ENCODE data around the gene GRIK4. TPM values are rescaled to one million over a fixed set of nuclear protein-coding genes. Genes with fewer than 3 reads are reported as not detected.

GRIK4 gene
- total RNA-seq, 1 donor from 2014 or later = 0.36 TPM

GRCh38 chr11:120568572-120569307 lies 57.2 kb downstream of the GRIK4 start:
- Histone ChIP-seq H3K79me2 (ENCODE audit: low read depth) (no peaks in the 10 kb centered on the region), H3K4me2 (no peak overlapping the region), H3K9ac (no peak overlapping the region), H3K27ac (no peak overlapping the region), H3K4me3 (no peak overlapping the region), H3K36me3 (no peaks in the 10 kb centered on the region), H4K20me1 (ENCODE audit: low read depth) (peaks cover 7% of the 10 kb centered on the region), H2AFZ (replicated peaks) (no peak overlapping the region), H3F3A (ENCODE audit: low read depth) (peaks cover 20% of the 10 kb centered on the region), H3K4me1 (peaks cover 17% of the 10 kb centered on the region), H3K27me3 (peaks cover 61% of the 10 kb centered on the region), H3K9me3 (ENCODE audit: low read depth) (no peaks in the 10 kb centered on the region)
- TF ChIP-seq EZH2phosphoT487 (IDR thresholded peaks at IDR 0.05) (no peak), CTCF (IDR thresholded peaks at IDR 0.05) (no peak), EZH2 (IDR thresholded peaks at IDR 0.05) (no peak)
- Mint-ChIP-seq H3K4me1 (peaks cover 21% of the 10 kb centered on the region), H3K36me3 (no peaks in the 10 kb centered on the region), H3K27ac (no peak overlapping the region), H3K9me3 (peaks cover 6% of the 10 kb centered on the region), H3K4me3 (no peak overlapping the region), H3K27me3 (ENCODE audit: insufficient read depth, low read depth) (peaks cover 6% of the 10 kb centered on the region)
- no peak for DNase-seq (ENCODE audit: low spot score)

GRCh38 chr11:120569861-120570260 lies 58.3 kb downstream of the GRIK4 start:
- no peak overlapping the region for H3K9ac ChIP-seq
- H4K20me1 ChIP-seq (ENCODE audit: low read depth) = peaks cover 7% of the 10 kb centered on the region
- no peak overlapping the region for H3K4me2 ChIP-seq
- H3K36me3 ChIP-seq = no peaks in the 10 kb centered on the region
- Mint-ChIP-seq H3K4me1 (peaks cover 18% of the 10 kb centered on the region), H3K27me3 (ENCODE audit: insufficient read depth, low read depth) (peaks cover 6% of the 10 kb centered on the region), H3K36me3 (no peaks in the 10 kb centered on the region), H3K9me3 (peaks cover 6% of the 10 kb centered on the region), H3K27ac (no peak overlapping the region), H3K4me3 (no peak overlapping the region)
- H3K79me2 ChIP-seq (ENCODE audit: low read depth) = no peaks in the 10 kb centered on the region
- no peak overlapping the region for H3K27ac ChIP-seq
- H3K4me1 ChIP-seq = peaks cover 8% of the 10 kb centered on the region
- H3K9me3 ChIP-seq (ENCODE audit: low read depth) = no peaks in the 10 kb centered on the region
- H3F3A ChIP-seq (ENCODE audit: low read depth) = peaks cover 9% of the 10 kb centered on the region
- H3K4me3 ChIP-seq = no peak overlapping the region
- DNase-seq (ENCODE audit: low spot score) = no peak
- TF ChIP-seq EZH2phosphoT487 (IDR thresholded peaks at IDR 0.05) = no peak
- no peak for TF ChIP-seq CTCF (IDR thresholded peaks at IDR 0.05)
- no peak for TF ChIP-seq EZH2 (IDR thresholded peaks at IDR 0.05)
- peaks cover 50% of the 10 kb centered on the region for H3K27me3 ChIP-seq
- H2AFZ ChIP-seq (replicated peaks) = no peak overlapping the region

- no peak overlapping the region for H2AFZ ChIP-seq (replicated peaks)
- H3K36me3 ChIP-seq = no peaks in the 10 kb centered on the region
- DNase-seq (ENCODE audit: low spot score) = no peak
- H3K9me3 ChIP-seq (ENCODE audit: low read depth) = no peaks in the 10 kb centered on the region
- H3K27me3 ChIP-seq = peaks cover 34% of the 10 kb centered on the region
- no peak overlapping the region for H3K27ac Mint-ChIP-seq
- peaks cover 15% of the 10 kb centered on the region for H3K27me3 Mint-ChIP-seq (ENCODE audit: insufficient read depth, low read depth)
- peaks cover 6% of the 10 kb centered on the region for H3K9me3 Mint-ChIP-seq
- no peak overlapping the region for H3K27ac ChIP-seq
- H4K20me1 ChIP-seq (ENCODE audit: low read depth) = no peaks in the 10 kb centered on the region
- no peak overlapping the region for H3K4me3 Mint-ChIP-seq
- TF ChIP-seq CTCF (IDR thresholded peaks at IDR 0.05) = no peak
- no peak for TF ChIP-seq EZH2phosphoT487 (IDR thresholded peaks at IDR 0.05)
- no peak for TF ChIP-seq EZH2 (IDR thresholded peaks at IDR 0.05)
- H3K36me3 Mint-ChIP-seq = no peaks in the 10 kb centered on the region
- no peaks in the 10 kb centered on the region for H3K4me1 ChIP-seq
- no peak overlapping the region for H3K4me3 ChIP-seq
- no peaks in the 10 kb centered on the region for H3F3A ChIP-seq (ENCODE audit: low read depth)
- H3K4me2 ChIP-seq = no peak overlapping the region
- peaks cover 5% of the 10 kb centered on the region for H3K4me1 Mint-ChIP-seq
- no peak overlapping the region for H3K9ac ChIP-seq
- no peaks in the 10 kb centered on the region for H3K79me2 ChIP-seq (ENCODE audit: low read depth)
Measured at GRCh38 chr11:120571476-120571875, 59.9 kb downstream of the GRIK4 start.
